Heart right ventricle (tissue), 16 donors: Measurements from ENCODE around the gene TSPOAP1. TPM values are rescaled to one million over a fixed set of nuclear protein-coding genes. Genes with fewer than 3 reads are reported as not detected.
A peak's percentile ranks its signal among the peaks of the same experiment; 100 is the strongest.

Source experiments
- ATAC-seq, 8 donors: fragments of 200-7000 bp; cut with Tn5 transposase; one replicate each; pipeline ENCODE4 v1.9.1; 2020; ENCODE audit warnings: mild to moderate bottlenecking in 8 of 8, moderate library complexity in 8 of 8, moderate number of reproducible peaks in 1 of 8
- DNase-seq, 2 donors: peaks; one replicate each; pipeline ENCODE4 v3.0.0-alpha.2; 2020
- H3K27ac ChIP-seq, 10 donors: fragments of 200-600 bp; sonication (generic) in 2 of 10; one replicate each; pipeline versions ENCODE4 v1.5.0 to v1.8.0; 2020 to 2022; ENCODE audit warnings: mild to moderate bottlenecking in 3 of 10
- H3K27me3 ChIP-seq, 7 donors: fragments of 200-600 bp; one replicate each; pipeline ENCODE4 v1.8.0; 2021 to 2022; ENCODE audit warnings: mild to moderate bottlenecking in 2 of 7
- H3K36me3 ChIP-seq, 9 donors: fragments of 200-600 bp; sonication (generic) in 1 of 9; one replicate each; pipeline versions ENCODE4 v1.5.0 to v1.8.0; 2020 to 2022; ENCODE audit warnings: mild to moderate bottlenecking in 2 of 9
- H3K4me1 ChIP-seq, 9 donors: fragments of 200-600 bp; sonication (generic) in 1 of 9; one replicate each; pipeline versions ENCODE4 v1.5.0 to v1.8.0; 2020 to 2022; ENCODE audit warnings: mild to moderate bottlenecking in 4 of 9
- H3K4me3 ChIP-seq, 10 donors: fragments of 200-600 bp; sonication (generic) in 2 of 10; one replicate each; pipeline versions ENCODE4 v1.5.0 to v1.8.0; 2020 to 2022; ENCODE audit warnings: mild to moderate bottlenecking in 7 of 10, moderate library complexity in 2 of 10
- H3K9me3 ChIP-seq, 11 donors: fragments of 200-600 bp in 10 of 11; sonication (generic) in 2 of 11; one replicate each; pipeline versions ENCODE4 v1.5.0 to v1.8.0; 2013 to 2022; ENCODE audit warnings: mild to moderate bottlenecking in 2 of 11, control low read depth in 1 of 11, moderate library complexity in 1 of 11
- WGBS, 2 donors: extraction: QIAGEN DNeasy Blood & Tissue Kit; methylation state at CpG; one replicate each; pipeline ENCODE4 v1.1.7; 2013; ENCODE audit warnings: inconsistent platforms in 1 of 2; 5-methylcytosine and 5-hydroxymethylcytosine counted together
- intact Hi-C, 10 donors: fragments of 100-400 bp; cut with DNase I; formaldehyde crosslinking; loops; one replicate each; pipeline versions ENCODE4 v1.11.1 to v1.14.2; 2022
- polyA plus RNA-seq, 2 donors: library from polyadenylated mRNA; stranded (reverse); fragments of 200-250 nt; gene quantifications; one replicate each; pipeline ENCODE4 v1.2.3, GENCODE V29; 2013
- total RNA-seq, 10 donors: library from RNA; stranded (reverse); fragmentation: NEBNext Ultra II Directional in 3 of 10; extraction: Animal tissue kit (Norgen Biotek cat#: 25700) in 3 of 10; gene quantifications; one replicate each; pipeline versions ENCODE4 v1.2.1 to v1.2.4, GENCODE V29; 2021 to 2023
- TF ChIP-seq, protein P1 (sequence below), 9 donors: fragments of 200-600 bp; sonication (generic) in 2 of 9; IDR thresholded peaks; one replicate each; pipeline versions ENCODE4 v1.5.0 to v1.8.0; 2021 to 2022; ENCODE audit warnings: antibody characterized with exemption in 9 of 9, mild to moderate bottlenecking in 5 of 9, moderate library complexity in 1 of 9
- donor health status: Arrhythmogenic right ventricular cardiomyopathy.
- donor health status: ischemic (EF 13 %, LVEDD 7.1; RV severe dilation, severe dysfunction).
- donor health status: healthy with polysubstance abuse.
- donor health status: DM: no; HTN: yes; CAD: no.
- donor health status: DM: no; HTN: no; CAD: no.
- donor health status: ischemic (EF 25% LVEDD 6.9; RV normal size, moderate dysfunction).
- donor health status: ischemic (EF 25% LVEDD 5.7; RV mildly dilated, moderate dysfunction).
- donor health status: healthy.
- donor health status: DM: yes; HTN: yes; CAD: no.
- donor health status: Ischemic cardiomyopathy.
- donor health status: ischemic (EF 35%, LVEDD 5.7; RV mildly dilated, moderate dysfunction).
- donor health status: nonischemic (EF 11% LVEDD 7.7; RV severe dilation, severe dysfunction).
- donor health status: DM: yes; HTN: yes; CAD: no.
- donor health status: PGD.
- donor health status: ischemic (EF 29% LVEDD 5.4; RV normal size, mild dysfunction).
- donor health status: nonischemic (EF 23%, LVEDD 6.1; RV moderate dilation, normal function).

Gene TSPOAP1
- total and polyA plus RNA-seq, 12 donors, result 1.6 to 35.6 (median 12.4) TPM

DNA sequence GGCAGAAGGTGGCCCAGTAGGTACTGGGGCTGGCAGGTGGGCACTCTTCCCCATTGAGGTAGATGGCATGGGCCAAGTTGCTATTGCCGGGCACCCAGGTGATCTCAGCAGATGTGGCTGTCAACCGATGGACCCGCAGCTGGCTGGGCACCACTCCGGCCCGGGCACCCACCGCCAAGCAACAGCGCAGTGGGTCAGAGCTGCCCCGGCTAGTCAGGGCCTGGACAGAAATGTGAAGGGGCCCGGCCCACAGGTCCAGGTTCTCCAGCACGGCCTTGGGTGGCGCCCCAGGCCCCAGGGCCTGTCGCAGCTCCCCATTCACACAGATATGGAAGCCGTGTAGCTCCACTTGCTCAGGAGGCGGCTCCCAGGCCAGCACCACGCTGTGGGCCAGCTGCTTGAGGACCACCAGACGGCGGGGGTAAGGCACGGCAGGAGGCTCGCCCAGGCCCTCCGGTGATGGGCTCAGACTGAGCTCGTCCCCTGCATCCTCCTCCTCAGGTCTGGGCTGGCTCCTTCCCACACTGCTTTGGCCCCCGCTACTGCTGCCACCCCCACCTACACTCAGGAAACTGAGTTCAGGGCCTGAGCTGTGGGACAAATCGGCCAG is 16.5 kb downstream of the TSPOAP1 start:
- H3K27me3 ChIP-seq, result no peaks in the 10 kb centered on the region
- 83 to 84% methylated on average over 22 to 23 of the region's 23 CpGs for WGBS, 2 donors
- no peaks in the 10 kb centered on the region for H3K9me3 ChIP-seq
- ATAC-seq (no peak), DNase-seq (no peak)
- intact Hi-C loops, result loop anchor here in 5 of 10 donors (5.0 to 10.0 kb wide), 4 partner anchors 103 to 135 kb away; partner anchors contain the start of gene RNF43 (in 1 of the 5)
- TF ChIP-seq, protein P1, sequence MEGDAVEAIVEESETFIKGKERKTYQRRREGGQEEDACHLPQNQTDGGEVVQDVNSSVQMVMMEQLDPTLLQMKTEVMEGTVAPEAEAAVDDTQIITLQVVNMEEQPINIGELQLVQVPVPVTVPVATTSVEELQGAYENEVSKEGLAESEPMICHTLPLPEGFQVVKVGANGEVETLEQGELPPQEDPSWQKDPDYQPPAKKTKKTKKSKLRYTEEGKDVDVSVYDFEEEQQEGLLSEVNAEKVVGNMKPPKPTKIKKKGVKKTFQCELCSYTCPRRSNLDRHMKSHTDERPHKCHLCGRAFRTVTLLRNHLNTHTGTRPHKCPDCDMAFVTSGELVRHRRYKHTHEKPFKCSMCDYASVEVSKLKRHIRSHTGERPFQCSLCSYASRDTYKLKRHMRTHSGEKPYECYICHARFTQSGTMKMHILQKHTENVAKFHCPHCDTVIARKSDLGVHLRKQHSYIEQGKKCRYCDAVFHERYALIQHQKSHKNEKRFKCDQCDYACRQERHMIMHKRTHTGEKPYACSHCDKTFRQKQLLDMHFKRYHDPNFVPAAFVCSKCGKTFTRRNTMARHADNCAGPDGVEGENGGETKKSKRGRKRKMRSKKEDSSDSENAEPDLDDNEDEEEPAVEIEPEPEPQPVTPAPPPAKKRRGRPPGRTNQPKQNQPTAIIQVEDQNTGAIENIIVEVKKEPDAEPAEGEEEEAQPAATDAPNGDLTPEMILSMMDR (IDR thresholded peaks at IDR 0.05), result no peak
- H3K36me3 ChIP-seq, result no peaks in the 10 kb centered on the region
- H3K4me3 ChIP-seq, result no peak overlapping the region
- no peaks in the 10 kb centered on the region for H3K4me1 ChIP-seq
- H3K27ac ChIP-seq, result no peak overlapping the region

DNA sequence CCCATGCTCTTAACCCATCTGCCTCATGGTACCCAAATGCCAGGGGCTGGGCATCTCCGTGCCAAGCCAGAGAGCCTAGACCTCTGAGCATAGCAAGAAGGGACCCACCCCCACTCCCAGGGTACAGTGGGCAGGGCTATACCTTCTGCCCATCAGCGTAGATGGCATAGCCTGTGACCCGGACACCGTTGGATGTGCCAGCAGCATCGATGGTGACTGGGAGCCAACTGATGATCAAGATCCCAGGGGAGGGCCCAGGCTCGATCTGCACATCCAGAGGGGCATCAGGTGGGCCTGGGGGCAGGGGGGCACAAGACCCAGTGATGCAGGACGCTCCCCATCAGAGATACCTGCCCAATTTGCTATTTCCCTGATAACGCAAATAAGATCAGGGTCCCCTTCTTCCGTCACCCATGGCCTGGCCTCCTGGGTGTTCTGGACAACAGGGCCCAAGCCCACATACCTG is 17.1 kb downstream of the TSPOAP1 start:
- no peak overlapping the region for H3K4me3 ChIP-seq
- no peaks in the 10 kb centered on the region for H3K4me1 ChIP-seq
- intact Hi-C loops, result loop anchor here in 5 of 10 donors (5.0 to 10.0 kb wide), 4 partner anchors 103 to 136 kb away; partner anchors contain the start of gene RNF43 (in 1 of the 5)
- TF ChIP-seq, protein P1 (IDR thresholded peaks at IDR 0.05), result no peak
- H3K27me3 ChIP-seq, result no peaks in the 10 kb centered on the region
- no peak overlapping the region for H3K27ac ChIP-seq
- WGBS, 2 donors, result 91 to 93% methylated on average over 9 of the region's 9 CpGs
- no peaks in the 10 kb centered on the region for H3K36me3 ChIP-seq
- DNase-seq, result no peak
- H3K9me3 ChIP-seq, result no peaks in the 10 kb centered on the region
- ATAC-seq, result no peak

DNA sequence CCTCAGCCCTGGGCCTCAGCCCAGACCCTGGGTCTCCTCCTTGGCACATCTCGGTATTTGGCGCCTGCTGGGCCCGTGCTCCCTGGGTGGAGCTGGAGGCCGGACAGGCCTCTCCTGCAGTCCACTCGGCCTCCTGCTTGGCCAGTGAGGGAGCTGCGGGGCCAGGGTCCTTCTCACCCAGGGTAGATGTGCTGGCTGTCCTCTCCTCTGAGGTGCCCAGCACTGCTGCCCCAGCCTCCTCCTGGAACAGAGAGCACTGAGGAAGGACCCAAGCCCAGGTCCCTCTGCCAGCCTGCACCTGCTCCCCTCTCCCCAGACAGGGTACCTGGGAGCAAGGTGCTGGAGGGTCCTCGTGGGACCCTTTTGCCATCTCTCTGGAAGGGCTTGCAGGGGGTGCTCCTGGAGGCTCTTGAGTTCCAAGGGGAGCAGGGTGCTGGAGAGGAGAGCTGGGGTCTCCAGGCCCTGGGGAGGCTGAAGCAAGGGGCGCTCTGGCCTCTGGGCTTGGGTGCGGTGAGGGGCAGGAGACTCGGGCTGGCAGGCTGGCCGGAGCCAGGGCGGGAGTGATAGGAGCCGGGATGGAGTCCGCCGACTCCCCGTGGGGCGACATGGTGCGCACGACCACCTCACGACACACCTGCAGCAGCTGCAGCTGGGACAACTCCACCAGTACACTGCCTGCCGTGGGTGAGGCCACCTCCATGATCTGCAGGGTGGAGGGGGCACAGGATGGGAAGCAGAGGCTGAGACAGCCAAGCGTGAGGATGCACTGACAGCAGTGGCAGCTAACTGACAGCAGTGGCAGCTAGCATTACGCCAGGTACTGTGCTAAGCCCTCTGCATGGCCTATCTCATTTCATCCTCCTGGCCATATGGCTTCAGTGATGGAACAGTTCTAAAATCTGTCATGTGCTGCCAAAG is 17.8 kb downstream of the TSPOAP1 start:
- H3K27me3 ChIP-seq, result no peaks in the 10 kb centered on the region
- H3K27ac ChIP-seq, result no peak overlapping the region
- no peak for DNase-seq
- no peaks in the 10 kb centered on the region for H3K4me1 ChIP-seq
- H3K9me3 ChIP-seq, result no peaks in the 10 kb centered on the region
- 86 to 90% methylated on average over 23 of the region's 23 CpGs for WGBS, 2 donors
- TF ChIP-seq, protein P1 (IDR thresholded peaks at IDR 0.05), result no peak
- no peak overlapping the region for H3K4me3 ChIP-seq
- H3K36me3 ChIP-seq, result no peaks in the 10 kb centered on the region
- intact Hi-C loops, result loop anchor here in 5 of 10 donors (5.0 to 10.0 kb wide), 4 partner anchors 104 to 137 kb away; partner anchors contain the start of gene RNF43 (in 1 of the 5)
- ATAC-seq, result peak in 1 of 8 donors; percentile 7

DNA sequence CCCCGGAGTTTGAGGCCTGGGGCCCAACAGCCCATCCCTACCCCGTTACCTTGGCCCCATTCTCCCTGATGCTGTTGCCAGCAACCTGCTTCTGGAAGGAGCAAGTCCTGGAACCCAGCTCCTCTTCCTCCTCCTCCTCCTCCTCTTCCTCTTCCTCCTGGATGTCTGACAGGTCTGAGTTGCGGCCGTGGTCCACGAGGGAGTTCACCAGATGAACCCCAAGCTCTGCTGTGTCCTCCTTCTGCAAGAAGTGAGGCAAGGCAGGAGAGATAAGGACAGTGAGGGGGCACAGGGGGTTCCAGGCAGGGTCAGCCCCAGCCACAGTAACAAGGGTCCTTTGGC is 18.7 kb downstream of the TSPOAP1 start:
- no peaks in the 10 kb centered on the region for H3K4me1 ChIP-seq
- no peak for DNase-seq
- H3K4me3 ChIP-seq, result no peak overlapping the region
- no peak for ATAC-seq
- H3K9me3 ChIP-seq, result no peaks in the 10 kb centered on the region
- intact Hi-C loops, result loop anchor here in 7 of 10 donors (5.0 to 10.0 kb wide), 4 partner anchors 105 to 137 kb away; partner anchors contain the start of gene RNF43 (in 1 of the 7)
- no peaks in the 10 kb centered on the region for H3K36me3 ChIP-seq
- TF ChIP-seq, protein P1 (IDR thresholded peaks at IDR 0.05), result no peak
- H3K27ac ChIP-seq, result no peak overlapping the region
- peaks cover 0 to 7% (median 0%) of the 10 kb centered on the region in 7 donors for H3K27me3 ChIP-seq
- 69 to 72% methylated on average over 5 of the region's 5 CpGs for WGBS, 2 donors
